HG02852 (cell line): Measurements from ENCODE around the gene MARF1.
"Not testable (repeated sequence)": the region's sequence is repeated elsewhere in the genome, so short reads cannot be mapped to it uniquely, and the experiment has no call there.

Experiments used
- ATAC-seq: cut with Tn5 transposase; IDR thresholded peaks from one replicate; pipeline ENCODE4 v1.9.1; 2021; ENCODE audit warnings: mild to moderate bottlenecking, moderate library complexity; ENCODE audit not compliant: unreplicated experiment

Gene MARF1

DNA sequence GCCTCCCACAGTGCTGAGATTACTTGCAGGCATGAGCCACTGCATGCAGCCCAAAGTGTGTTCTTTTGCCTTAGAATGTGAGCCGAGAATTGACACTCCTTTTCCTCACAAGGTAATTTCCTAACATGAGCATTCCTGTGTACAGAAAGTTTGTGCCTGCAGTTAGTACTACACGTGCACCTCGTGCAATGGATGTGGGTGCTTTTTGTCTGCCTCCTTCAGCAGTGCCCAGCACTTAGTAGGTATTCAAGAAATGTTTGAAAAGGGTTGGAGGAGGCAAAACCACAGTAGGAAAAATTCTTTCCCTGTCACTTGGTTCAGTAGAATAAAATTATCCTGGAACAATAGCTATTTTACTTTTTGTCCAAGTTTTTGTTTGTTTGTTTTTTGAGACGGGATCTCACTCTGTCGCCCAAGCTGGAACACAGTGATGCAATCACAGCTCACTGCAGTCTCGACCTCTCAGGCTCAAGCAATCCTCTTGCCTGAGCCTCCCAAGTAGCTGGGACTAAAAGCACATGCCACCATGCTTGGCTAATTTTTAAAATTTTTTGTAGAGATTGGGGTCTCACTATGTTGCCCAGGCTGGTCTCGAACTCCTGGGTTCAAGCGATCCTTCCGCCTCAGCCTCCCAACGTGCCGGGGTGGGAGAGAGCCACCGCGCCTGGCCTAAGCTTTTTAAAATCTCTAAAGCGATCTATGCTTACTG is 9.5 kb upstream of the MARF1 start:
- no peak for ATAC-seq

GRCh38 chr16:15650698-15651171 is 7.8 kb upstream of the MARF1 start:
- peak; percentile 39 for ATAC-seq

- ATAC-seq, result peak; percentile 72
These were observed 7.2 kb upstream of the MARF1 start, which contains the start of gene NDE1 for GRCh38 chr16:15650019-15650697. Gene NDE1 (plus strand): TSS chr16:15650245. CDS start chr16:15664779, 14,534 bp downstream.

DNA sequence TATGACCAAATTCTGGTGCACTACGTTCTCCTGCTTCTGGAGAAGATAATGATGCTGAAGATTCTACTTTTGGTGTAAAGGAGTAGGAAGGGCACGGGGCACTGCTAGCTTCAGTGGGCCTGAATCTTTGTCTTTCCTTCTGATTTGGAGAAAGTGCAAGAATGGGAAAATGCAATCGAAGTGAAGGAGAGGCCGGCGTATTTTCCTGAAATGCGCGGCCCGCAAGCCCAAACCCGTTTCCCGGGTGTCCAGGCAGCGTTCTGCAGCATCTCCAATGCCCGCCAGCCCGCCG is 6.7 kb upstream of the MARF1 start:
- no peak for ATAC-seq

- not testable (repeated sequence) for ATAC-seq
These were observed 6.4 kb upstream of the MARF1 start for GRCh38 chr16:15649311-15649710.

- ATAC-seq, result no peak
These were observed 5.3 kb upstream of the MARF1 start for GRCh38 chr16:15648135-15648730.

DNA sequence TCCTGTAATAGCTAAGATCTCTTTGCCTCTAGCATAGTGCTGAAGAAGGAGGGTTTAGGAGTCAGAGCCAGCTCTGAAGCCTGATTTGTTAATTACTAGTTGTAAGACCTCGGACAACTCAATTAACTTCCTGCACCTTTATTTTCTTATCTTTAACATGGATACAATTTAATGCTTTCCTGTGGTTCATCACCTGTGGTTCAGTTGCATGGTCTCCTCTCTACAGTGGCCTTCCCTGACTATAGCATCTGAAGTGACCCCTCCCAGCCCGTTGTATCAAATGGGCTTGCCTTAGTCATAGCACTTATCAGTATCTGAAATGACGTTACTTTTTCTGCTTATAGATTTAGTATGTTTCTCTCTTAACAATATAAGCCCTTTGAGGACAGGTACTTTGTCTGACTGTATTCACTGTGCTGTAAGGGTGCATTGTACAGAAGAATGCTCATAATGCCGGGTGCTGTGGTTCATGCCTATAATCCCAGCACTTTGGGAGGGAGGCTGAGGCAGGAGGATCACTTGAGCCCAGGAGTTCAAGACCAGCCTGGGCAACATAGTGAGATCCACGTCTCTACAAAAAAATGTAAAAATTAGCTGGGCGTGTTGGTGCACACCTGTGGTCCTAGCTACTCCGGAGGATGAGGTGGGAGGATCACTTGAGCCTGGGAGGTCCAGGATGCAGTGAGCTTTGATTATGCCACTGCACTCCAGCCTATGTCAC is 4.5 kb upstream of the MARF1 start:
- ATAC-seq, result no peak

DNA sequence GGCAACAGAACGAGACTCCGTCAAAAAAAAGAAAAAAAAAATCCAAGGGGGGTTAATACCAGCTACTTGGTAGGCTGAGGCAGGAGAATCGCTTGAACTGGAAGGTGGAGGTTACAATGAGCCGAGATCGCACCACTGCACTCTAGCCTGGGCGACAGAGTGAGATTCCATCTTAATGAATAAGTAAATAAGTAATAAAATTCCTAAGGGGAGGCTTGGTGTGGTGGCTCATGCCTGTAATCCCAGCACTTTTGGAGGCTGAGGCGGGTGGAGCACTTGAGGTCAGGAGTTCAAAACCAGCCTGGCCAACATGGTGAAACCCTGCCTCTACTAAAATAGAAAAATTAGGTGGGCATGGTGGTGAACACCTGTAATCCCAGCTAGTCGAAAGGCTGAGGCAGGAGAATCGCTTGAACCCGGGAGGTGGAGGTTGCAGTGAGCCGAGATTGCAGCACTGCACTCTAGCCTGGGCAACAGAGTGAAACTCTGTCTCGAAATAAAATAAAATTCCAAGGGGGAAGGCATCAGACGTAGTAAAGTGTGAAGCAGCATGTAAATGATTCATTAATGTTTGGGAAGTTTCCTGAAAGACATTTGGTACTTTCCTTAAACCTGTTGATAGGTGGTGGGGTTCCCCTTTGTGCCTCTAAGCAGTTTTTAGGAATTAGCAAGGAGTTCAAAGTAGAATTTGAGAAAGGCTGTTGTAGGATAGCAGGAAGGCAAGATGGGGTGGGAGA is 3.8 kb upstream of the MARF1 start:
- ATAC-seq, result not testable (repeated sequence)

- ATAC-seq, result not testable (repeated sequence)
These were observed 2.1 kb upstream of the MARF1 start for GRCh38 chr16:15644962-15645465.

- ATAC-seq, result no peak
These were observed 1.5 kb upstream of the MARF1 start for GRCh38 chr16:15644267-15644961.

DNA sequence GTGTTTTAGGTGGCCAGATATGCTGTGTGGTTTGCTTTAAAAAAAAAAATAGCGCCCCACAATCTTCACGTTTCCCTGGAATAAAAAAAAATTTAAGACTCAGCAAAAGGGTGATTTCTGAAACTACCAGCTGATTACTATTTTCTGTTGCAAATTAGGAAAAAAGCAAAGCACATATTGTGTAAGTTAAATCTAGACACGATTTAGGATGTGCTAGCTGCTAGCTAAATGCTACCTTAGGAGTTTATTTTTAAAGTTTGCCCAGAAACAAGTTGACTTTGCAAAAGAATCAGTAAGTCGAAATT is 944 bp upstream of the MARF1 start:
- no peak for ATAC-seq

GRCh38 chr16:15642557-15643047 is 352 bp downstream of the MARF1 start:
- peak; percentile 57 for ATAC-seq

DNA sequence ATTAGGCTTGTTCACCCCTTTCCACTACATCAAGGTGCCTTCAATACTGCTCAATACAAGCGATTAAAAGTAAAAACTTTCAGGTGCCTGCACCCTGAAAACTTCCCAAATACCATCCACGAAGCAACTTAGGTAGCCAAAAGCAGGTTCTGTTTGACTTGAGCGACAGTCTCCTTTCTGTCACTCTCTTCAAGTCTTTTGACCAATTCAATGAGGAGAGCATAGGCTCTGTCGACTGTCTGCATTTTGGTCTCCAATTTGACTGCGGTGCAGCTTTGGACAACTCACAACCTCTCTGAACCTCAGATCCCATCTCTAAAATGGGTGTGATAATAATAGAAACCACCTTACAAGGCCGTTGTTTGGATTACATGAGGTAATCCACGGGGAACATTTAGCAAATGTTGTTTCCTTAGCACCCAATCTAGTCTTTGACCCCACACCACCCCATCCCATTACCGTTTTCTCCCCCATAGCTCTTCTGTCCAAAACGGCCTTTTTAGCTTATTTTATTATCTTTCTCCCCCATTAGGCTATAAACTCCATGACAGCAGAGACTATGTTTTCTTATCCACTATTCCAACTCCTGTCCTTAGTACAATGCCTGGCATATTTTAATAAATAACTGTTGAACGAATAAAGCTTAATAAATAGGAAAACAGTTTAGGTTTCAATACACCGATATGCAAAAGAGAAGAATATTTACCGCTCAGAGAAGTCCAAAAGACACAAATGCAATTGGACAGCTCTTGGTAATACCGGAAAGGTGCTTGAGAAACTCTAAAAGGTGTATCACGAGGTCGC is 999 bp downstream of the MARF1 start:
- no peak for ATAC-seq

GRCh38 chr16:15640966-15641365 is 2.0 kb downstream of the MARF1 start:
- ATAC-seq, result no peak

DNA sequence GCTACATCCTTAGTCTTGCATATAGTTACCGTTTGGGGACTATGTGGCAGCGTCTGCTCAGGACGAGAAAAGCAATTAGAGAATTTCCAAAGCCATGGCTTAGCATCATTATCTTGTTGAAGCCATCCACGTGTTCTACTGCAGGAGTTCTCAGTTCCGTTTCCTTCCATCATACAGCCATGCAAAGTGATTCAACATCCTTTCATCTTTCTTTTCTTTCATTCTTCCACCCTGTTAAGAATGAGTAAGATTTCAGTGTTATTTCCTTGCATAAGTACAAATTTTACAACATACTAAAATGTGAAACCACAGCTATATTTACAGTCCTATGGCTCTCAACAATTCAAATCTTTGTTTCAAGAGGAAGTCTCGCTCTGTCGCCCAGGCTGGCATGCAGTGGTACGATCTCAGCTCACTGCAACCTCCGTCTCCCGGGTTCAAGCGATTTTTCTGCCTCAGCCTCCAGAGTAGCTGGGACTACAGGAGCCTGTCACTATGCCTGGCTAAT is 3.8 kb downstream of the MARF1 start:
- ATAC-seq, result no peak

DNA sequence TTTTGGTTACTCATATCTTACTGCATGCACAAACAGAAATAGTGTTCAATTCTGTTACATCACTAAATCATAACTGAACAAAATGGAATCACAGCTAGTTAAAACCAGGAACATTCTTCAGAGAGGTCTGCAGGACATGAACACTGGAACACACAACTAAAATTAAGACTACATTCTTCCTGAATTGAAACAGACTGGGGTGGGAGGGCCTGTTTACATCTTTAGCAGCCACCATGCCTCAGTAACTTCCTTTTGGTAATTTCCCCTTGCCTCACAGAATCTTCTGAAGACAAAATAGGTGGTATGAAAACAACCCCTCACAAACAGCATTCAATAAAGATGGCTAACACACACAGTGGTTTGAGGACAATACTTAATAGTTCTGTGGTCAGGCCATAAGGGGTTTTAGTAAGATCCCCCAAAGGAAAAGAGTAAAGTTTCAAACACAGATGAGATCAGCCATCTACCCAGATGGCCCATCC is 6.5 kb downstream of the MARF1 start:
- no peak for ATAC-seq

GRCh38 chr16:15635926-15636325 is 7.0 kb downstream of the MARF1 start:
- no peak for ATAC-seq

DNA sequence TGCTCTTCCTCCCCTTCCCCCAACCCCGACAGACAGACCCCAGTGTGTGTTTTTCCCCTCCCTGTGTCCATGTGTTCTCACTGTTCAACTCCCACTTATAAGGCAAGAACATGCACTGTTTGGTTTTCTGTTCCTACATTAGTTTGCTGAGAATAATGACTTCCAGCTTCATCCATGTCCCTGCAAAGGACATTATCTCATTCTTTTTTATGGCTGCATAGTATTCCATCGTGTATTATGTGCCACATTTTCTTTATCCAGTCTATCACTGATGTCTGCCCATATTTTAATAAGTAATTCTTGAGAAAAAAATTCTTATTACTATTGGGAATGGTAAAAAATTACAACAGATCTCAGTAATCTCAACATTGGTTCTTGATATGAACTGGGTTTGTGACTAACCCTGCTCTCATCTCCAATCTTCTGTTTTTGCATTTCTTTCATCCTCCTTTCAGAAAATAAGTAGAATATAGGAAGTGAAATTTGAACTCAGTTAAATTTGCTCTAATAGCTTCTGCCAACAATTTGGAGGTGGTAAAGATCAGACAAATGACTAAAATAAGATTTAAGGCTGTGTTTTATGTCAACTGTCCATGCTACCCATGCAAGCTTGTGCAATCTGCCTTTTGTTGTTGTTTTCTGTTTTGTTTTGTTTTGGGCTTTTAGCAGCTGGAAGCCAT is 11.1 kb downstream of the MARF1 start:
- no peak for ATAC-seq
